ENCODE measurements around the gene PTPN14.
"Not testable (repeated sequence)": the region's sequence is repeated elsewhere in the genome, so short reads cannot be mapped to it uniquely, and the experiment has no call there.

The PTPN14 gene

DNA sequence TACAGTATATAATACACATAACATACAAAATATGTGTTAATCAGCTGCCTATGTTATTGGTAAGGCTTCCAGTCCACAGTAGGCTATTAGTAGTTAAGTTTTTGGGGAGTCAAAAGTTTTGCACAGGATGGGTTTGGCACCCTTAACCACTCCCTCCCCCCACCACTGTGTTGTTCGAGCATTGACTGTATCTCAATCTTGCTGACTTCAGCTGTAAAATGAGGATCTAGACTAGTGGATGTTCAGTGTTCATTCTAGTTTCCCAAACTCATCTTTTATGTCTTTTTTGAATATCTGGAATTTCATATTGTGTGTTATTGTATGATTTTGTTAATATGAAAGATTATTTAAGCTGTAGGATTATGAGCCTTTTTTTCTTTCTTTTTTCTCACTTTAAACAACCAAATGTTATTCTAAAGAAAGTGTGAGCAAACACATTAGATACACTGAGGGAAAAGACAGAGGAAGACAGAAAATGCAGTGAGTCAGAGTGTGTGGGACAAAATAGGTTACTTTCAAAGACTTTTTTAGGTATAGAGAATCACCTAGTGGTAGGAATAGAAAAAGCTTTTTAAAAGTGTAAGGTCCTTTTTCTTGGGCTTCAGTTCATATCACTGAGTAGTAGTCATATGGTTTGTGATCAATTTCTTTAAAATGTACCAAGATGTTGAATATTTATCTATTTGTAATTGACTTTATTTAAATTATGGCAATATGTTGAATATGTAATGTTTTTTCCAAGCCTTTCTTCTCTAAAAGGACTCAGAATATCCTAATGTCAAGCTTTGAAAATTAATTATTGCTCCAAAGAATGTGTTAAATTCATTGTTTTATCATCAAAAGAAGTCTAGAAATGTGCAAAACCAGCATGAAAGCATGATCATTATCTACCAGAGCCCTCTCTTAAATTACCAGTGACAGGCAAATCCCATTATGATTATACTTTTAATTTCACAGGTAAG is 33.7 kb upstream of the PTPN14 start:
- no peak for DNase-seq (ENCODE audit: extremely low read depth, low read depth)

DNA sequence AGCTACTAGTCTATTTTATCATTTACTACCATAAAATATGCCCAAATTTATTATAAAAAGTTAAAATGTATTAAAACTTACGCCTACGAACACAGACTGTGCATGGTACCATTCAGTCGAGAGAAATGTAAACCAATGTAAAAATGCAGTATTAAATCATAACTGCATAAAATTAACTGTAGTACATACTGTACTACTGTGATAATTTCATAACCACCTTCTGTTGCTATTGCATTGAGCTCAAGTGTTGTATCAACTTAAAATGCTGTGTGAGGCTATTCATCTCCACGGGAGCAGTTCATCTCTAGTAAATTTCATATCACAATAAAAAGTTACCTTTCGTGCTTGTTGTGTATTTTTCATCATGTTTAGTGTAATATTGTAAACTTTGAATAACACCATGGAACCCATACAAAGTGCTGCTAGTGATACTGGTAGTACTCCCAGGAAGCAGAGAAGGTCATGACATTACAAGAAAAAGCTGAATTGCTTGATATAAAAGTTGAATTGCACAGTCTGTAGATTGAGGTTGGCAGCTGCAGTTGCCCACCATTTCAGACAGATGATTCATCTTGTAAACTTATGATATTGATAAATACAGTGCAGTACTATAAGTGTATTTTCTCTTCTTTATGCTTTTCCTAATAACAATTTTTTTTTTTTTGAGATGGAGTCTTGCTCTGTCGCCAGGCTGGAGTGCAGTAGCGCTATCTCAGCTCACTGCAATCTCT is 32.6 kb upstream of the PTPN14 start:
- TF ChIP-seq CTCF (IDR thresholded peaks at IDR 0.05; ENCODE audit: low read depth, low read length) = no peak
- no peak for DNase-seq (ENCODE audit: extremely low read depth, low read depth)

More for the DNA sequence above, 33.7 kb upstream of the PTPN14 start:
- peak; percentile 81 for TF ChIP-seq CTCF (IDR thresholded peaks at IDR 0.05; ENCODE audit: low read depth, low read length)

DNA sequence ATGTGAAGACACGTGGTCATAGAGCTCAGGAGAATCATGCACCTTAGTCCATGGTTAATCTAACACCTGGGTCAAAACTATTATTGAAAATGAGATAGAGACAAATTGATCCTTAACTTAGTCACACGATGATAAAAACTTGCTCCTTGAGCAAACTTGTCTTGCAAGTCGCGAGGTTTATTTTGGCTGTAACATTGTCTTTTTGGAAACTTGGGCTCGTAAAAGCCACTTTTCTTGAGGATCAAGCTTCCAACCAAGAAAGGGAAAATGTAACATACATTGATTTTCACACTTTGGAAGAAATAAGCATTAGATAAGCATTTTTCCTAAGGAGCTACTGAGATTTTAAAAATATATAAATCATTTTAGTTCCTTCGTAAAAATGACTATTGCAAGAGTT is 31.7 kb upstream of the PTPN14 start:
- TF ChIP-seq CTCF (IDR thresholded peaks at IDR 0.05; ENCODE audit: low read depth, low read length) = no peak

GRCh38 chr1:214582289-214582891 is 31.0 kb upstream of the PTPN14 start:
- no peak for DNase-seq (ENCODE audit: extremely low read depth, low read depth)
- TF ChIP-seq CTCF (IDR thresholded peaks at IDR 0.05; ENCODE audit: low read depth, low read length) = no peak

More for the DNA sequence above, 31.7 kb upstream of the PTPN14 start:
- DNase-seq (ENCODE audit: extremely low read depth, low read depth) = no peak

- DNase-seq (ENCODE audit: extremely low read depth, low read depth) = no peak
- no peak for TF ChIP-seq CTCF (IDR thresholded peaks at IDR 0.05; ENCODE audit: low read depth, low read length)
These were observed 30.4 kb upstream of the PTPN14 start for GRCh38 chr1:214581785-214582184.

GRCh38 chr1:214579183-214579582 is 27.8 kb upstream of the PTPN14 start:
- no peak for DNase-seq (ENCODE audit: extremely low read depth, low read depth)
- TF ChIP-seq CTCF (IDR thresholded peaks at IDR 0.05; ENCODE audit: low read depth, low read length) = no peak

- DNase-seq (ENCODE audit: extremely low read depth, low read depth) = not testable (repeated sequence)
These were observed 24.7 kb upstream of the PTPN14 start for GRCh38 chr1:214576120-214576519.

All from AG09319 (cell line).